Kidney tubule cell (primary cell): ENCODE measurements around the gene TMEM117.
"Not testable (repeated sequence)": the region's sequence is repeated elsewhere in the genome, so short reads cannot be mapped to it uniquely, and the experiment has no call there.

Experiments
- DNase-seq: peaks from one replicate; pipeline ENCODE4 v3.0.0-alpha.2; 2018; ENCODE audit warnings: low spot score

Gene TMEM117

DNA sequence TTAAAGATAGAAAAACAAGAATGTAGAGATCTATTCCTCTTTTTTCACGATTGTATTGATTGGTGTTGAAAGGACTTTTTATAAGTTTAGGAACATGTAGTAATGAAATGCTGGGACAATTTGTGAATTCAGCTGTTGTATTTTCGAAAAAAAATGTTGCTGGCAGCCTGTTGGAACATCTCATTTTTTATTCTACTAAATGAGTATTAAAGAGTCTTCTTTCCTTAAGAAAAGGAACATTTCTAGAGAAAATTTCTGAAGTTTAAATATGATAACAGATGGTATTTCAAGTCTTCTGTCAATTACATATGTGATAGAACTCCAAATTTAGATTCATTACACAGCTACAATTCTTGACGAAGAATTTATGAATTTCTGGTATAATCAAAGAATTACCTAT is 189.6 kb downstream of the TMEM117 start:
- DNase-seq = no peak

DNA sequence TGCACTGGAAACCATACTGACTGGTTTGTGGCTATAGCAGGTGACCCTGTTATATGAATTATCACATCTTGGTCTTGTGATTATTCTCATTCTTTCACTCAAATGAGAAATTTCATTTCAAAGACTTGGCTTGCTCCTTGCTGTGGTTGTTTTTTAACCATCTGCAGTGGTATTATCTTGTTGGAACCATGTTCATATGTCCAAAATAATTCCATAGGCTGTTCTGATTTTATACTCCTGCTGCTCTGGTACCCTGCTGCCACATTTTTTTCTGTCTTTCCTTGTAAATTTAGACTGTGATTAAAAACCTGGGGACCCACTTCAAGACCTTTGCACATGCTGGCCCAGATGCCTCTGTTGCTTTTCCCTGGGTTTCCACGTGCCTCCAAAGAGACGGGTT is 190.2 kb downstream of the TMEM117 start:
- no peak for DNase-seq

DNA sequence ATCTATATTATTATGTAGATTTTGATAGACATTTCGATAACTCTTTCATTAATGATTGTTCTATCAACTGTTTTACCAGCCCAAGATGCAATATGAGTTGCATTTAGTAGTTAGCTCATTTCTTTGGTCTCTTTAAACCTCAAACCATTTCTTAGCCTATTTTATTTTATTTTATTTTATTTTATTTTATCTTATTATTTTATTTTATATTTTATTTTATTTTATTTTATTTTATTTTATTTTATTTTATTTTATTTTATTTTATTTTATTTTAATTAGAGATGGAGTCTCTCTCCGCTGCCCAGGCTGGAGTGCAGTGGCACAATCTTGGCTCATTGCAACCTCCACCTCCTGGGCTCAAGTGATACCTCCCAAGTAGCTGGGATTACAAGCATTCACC is 191.0 kb downstream of the TMEM117 start:
- DNase-seq = not testable (repeated sequence)

DNA sequence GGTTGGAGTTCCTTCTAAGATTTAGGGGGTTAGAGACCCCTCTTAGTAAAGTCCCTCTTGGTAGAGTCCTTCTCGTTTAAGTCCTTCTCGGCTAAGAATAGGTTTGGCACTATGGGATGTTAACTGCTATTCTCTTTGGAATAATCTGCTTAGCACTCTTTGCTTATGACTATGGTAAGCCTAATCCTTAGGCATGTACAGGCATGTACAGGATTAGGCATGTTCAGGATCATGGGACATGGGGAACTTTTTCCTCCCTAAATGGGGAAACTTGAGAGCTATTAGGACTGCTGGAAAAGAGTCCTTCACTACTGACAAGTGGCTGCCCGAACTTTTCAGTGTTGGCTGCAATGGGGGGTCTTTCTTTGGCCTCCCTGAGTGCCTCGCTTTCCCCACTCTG is 193.3 kb downstream of the TMEM117 start:
- no peak for DNase-seq

DNA sequence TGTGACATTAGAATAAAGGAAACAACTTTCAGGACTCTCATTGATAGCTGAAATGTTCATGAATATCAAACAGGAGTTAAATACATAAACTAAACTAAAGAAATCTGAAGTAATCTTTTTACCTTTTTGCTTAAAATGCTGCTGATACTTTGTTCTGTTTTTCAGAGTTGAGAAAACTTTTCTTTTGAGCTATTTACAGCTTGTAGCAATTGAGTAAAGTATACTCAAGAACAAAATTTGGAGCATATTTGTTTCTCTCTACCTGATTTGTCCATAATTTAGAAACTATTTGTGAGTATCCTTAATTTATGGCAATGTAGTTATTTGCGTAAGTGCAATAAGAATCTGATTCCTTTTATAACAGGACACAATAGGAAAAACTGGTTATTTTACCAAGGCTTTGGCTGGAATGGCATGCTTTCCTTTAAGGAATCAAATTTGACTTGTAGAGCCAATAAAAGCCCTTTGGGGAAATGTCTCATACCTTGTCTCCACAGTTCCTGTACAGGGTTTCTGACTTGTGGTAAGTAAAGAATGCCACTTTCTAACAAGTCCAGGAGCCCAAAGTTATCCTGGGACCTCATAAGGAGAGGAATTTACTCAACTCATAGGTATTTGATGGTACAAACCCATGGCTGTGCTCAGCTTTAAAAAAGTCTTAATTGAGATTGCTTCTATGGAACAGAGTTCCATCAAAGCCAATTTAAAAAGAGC is 195.7 kb downstream of the TMEM117 start:
- DNase-seq = no peak

DNA sequence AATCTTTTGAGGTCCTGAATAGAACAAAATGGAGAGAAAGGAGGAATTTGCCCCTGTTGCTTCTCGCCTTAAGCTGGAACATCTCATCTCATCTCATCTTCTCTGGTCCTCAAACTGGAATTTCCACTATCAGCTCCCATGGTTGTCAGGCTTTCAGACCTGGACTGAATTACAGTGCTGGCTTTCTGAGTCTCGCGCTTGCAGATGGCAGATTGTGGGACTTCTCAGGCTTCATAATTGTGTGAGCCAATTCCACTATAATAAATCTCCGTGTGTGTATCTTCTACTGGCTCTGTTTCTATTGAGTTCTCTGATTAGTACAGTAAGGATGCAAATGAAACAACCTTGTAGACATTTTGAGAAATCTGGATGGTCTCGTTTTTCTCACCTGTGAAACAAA is 199.0 kb downstream of the TMEM117 start:
- DNase-seq = no peak

DNA sequence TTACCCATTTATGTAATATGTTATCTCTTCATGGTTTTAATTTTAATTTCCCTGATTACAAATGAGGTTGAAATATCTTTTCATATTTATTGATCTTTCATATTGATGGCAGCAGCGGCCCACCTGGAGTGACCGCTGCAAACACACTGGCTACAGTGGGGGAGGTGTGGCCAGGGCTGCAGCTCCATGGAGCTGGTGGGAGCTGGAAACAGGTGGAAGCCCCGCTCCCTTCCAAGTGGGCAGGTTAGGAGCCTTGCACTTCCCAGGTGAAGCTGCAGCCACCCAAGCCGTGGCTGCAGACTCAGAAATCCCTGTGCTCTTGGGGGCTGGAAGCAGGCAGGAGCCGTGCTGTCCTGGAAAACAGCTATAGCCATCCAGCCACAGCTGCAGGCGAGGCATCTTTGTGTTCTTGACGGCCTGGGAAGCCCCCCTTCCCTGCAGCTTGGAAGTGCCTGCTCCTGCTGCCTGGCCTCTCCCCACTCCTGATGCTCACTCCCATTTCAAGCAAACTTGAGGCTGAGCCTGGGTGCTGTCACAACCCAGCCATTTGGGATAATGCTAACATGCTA is 201.1 kb downstream of the TMEM117 start:
- no peak for DNase-seq

DNA sequence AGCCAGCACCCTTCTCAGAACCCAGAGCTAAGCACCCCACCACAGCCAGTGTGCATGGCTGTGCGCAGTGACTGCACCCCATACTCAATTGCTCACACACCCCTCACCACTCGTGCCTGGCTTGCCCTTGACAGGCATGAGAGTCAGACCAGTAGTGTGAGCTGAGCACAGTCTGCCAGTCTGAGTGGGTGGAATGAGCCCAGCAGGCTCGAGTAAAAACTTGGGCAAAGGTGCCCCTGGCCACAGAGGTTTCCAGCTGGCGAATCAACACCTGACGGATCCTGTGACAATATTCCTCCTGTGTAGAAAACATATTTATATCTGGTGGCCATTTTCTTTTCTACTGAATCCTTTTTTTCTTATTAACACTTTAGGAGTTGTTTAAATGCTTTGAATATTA is 202.5 kb downstream of the TMEM117 start:
- no peak for DNase-seq

DNA sequence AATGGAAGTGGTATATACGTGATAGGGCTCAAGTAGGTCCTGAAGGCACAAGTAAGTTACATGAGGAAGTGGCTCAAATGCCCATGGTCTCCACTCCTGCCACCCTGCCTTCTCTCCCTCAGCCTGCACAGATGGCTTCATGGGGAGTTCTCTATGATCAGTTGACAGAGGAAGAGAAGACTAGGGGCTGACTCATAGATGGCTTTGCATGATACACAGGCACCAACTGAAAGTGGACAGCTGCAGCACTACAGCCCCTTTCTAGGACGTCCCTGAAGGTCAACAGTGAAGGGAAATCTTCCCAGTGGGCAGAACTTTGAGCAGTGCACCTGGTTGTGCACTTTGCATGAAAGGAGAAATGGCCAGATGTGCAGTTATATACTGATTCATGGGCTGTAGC is 208.6 kb downstream of the TMEM117 start:
- not testable (repeated sequence) for DNase-seq

DNA sequence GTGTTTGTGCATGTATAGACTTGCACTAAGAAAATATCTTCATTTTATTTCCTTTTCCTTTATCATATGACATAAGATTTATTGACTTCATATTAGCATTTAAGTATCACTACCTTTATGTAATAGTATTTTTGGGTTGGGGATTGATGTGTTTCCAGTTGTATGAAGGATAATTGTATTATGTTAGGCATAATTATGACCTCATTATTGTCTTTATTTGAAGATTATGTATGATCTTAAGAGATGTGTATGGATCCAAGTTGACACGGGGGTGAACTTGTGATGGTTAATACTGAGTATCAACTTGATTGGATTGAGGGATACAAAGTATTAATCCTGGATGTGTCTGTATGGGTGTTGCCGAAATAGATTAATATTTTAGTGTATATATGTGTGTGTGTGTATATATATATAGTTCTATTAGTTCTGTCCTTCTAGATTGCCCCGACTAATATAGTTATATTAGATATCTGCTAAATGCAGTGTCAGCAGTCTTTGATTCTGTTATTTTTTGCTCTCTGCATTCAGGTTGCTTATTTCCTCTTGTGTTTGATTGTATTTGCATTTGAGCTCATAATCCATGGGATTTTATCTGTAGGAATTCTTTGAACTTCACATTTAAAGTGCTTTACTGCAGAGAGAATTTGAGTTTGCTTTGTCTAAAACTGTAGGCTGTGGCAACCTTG is 211.0 kb downstream of the TMEM117 start:
- no peak for DNase-seq

DNA sequence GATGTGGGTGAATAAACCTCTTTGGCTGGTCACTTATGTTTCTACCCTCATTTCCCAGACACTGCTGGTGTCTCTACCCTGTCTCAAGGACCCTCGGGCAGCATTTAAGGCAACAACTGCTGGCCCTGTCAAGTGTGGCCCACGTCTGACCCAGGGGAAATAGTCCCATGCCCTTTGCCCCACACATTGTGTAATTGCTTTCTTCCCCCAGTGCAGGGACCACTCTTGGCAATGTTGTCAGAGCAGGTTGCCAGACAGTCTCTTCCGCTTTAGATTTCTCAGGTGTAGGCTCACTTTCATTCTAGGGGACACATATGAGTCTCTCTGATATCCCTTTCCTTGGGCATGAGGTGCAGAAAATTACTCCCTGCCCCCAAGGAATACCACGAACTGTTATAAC is 216.7 kb downstream of the TMEM117 start:
- DNase-seq = no peak

DNA sequence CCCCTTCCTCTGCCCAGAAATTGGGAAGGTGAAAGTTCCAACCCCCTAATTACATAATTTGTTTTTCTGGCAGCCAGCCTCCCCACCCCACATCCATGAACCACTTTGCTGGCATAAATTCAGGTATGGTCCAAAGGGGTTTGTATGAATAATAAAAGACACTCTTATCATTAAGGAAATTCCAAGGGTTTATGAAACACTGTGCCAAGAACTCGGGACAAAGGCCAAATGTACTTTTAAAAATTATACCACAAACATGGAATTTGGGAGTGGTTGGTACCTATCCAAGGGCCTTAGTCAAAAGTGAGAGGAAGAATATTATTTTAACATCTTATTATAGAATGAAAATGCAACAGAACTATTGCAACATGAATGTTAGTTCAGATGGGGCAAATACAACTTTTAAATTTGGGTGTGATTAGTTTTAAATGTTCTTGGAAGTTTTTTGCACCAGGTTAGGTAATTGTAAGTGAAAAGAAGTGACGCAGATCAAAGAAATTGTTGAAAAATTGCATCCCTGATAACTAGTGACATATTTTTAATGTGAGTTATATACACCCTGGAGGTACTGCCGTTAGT is 217.8 kb downstream of the TMEM117 start:
- no peak for DNase-seq

DNA sequence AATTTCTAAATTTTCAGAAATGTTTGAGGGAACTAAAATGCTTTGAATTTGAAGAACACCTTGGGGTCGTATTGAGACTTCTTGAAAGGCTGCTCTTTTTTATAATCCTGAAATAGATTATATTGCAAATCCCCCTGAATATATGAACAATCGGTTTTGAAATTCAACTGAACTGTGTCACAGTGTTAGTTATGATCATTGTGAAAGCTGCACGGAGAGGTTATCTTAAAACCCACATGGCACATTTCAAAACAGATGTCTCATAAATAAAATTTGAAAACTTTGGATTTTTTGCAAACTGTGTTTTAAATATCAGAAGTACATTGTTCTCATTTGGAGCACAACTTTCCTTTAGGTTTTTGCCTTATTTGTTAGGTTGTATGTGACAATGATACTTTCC is 218.4 kb downstream of the TMEM117 start:
- DNase-seq = no peak

DNA sequence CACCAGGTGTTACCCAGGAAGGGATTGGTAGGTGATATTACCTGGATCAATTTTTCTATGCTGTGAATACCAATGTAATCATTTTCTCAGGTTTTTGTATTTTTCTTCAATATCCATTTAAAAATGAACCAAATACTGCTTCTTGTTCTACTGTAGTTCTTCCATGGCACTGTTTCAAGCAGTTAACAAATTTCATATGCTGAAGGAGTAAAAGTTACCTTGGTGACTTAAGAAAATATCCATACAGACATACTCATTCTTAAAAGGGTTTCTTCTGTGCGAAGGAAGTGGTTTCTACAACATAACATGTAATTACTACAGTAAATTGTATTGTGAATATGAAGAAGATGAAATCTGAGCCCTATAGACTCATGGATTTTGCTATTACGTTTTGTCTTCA is 222.5 kb downstream of the TMEM117 start:
- no peak for DNase-seq

DNA sequence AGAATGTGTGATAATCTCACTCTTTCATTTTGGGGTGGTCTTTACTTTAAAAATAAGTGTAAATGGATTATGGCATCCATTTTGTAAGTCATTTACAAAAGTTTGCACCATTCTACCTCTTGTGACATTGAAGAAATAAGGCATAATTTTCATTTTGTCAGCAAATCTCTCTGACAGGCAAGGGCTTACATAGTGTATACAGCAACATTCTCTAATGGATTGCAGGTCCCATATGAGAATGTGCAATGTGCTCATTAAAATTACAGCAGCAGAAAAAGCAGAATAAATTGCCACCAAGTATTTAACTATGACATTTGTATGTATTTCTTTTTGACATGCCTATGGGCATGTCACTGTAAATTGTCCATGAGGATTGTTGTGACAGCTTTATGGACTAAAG is 223.6 kb downstream of the TMEM117 start:
- no peak for DNase-seq

DNA sequence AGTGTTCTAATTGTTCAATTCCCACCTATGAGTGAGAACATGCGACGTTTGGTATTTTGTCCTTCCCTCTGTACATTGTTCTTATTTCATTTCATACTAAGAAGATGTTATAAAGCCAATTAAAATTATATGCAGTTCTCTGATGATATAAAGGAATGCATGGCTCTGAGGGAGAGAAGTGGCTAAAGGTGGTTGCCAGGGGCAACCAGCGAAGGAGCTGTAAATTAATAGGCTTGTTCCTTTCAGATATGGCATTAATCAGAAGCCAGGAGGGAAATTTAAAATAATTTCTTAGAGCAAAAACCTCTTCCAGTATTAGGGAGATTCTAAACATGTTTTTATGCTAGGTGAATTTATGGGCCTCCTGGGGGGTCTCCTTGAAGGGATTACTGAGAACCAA is 227.8 kb downstream of the TMEM117 start:
- DNase-seq = no peak

DNA sequence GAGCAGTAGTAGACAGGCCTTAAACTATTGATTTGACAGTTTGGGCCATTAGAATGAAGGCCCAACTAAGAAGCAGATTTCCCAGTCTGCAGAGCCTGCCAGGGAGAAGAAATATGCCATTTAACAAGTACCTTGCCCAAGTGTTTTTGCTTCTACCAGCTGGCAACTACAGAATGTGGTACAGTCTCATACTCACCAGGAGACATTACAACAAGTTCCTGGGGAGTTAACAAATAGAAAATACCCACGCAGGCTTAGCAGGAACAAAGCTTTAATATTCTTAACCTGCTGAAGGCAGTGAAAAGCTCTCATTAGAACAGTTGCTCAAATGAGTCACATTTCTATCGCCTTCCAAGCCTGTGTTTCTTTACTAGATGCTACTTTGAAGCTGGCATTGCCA is 241.0 kb downstream of the TMEM117 start:
- DNase-seq = peak; percentile 3

DNA sequence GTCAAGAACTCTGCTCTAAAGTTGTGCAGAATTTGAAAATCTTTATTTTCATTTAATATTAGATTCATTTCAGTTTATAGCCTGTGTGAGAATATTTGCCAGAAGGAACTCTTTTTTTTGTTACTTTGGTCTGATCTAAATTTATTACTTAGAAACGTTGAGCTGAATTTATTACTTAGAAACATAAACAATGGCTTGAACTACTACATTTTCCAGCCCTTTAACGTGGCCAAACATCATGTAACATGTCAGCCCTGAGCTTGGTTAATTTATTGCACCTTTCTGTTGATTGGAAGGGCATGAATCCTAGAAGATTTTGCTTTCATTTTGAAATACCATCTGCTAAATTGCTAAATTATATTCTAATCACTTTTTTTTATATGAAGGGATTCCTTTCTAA is 241.4 kb downstream of the TMEM117 start:
- DNase-seq = no peak

DNA sequence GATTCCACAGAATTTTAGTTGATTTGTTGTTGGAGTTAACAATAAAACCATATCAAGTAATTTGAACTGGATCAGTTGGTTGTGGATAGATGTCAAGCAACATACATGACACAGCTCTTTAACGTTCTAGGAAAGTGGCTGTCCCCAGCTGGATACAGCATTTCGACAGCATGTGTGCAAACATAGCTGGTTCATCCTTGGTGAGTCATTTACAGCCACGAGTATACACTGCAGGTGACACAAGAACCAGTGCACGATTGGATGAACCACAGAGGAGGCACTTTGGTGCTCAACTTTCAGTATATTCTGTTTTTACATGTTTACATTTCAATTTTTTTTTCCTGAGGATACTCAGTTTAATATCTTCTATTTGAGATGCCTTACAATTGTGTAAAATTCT is 242.4 kb downstream of the TMEM117 start:
- no peak for DNase-seq

DNA sequence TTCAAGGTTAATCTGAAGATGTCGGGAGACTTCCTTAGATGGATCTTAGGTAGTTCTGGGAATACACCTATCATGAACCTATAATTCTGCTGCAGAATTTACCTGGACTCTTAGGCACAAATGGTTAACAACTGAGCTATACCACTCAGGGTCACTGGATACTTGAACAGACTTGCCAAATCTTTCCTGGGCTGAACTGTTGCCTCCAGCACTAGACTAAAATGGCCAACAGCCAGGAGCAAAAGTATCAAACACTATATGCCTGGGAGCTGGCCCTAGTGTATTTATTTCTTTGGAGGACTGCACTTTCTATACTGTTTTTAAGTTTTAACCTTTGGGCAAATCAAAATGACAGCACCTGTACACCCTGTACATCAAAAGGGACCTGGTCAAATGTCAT is 252.8 kb downstream of the TMEM117 start:
- no peak for DNase-seq

DNA sequence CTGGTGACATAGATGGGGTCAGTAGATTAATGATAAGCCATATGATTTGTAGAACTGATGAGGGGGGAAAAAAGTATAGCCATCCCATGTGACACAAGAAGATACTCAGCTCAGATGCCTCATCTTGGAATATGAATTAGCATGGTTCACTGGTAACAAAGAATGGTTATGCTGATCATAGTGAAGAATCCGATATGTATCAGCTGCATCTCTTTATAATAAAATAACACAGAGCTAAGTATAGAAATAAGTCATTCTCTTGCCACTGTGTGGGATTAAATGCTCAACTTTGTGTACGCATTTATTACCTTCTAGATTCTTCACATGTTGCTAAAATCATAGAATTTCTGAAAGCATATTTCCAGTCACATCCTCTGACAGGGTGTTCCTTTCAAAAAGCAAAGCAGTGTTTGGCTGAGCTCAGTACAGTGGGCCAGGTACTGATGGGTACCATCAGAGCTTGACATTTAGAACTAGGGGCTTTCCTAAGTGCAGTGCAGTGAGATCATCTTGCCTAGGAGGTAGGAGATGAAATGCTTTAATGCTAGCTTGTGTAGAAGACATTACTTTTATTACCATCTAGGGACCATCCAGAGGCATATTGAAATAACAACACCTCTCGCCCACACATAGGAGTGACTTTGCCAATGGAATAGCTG is 256.2 kb downstream of the TMEM117 start:
- DNase-seq = no peak

DNA sequence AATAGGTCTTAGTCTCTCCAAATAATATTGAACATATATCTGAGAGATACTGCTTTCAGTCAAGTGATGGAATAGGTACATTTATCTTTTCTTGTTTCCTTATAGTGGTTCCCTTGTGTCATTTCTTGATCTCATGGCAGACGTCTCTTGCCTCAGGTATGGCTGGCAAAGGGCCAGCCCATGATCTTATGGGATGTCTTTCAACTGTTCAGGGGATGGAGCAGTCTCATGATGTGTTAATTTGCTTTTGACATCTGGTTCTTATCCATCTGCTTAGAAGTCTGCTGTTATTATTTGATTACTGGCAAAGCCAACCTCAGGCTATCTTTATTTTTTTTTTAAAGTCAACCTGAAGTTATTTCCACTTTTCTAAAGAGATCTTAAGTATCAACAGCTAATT is 262.9 kb downstream of the TMEM117 start:
- DNase-seq = no peak

DNA sequence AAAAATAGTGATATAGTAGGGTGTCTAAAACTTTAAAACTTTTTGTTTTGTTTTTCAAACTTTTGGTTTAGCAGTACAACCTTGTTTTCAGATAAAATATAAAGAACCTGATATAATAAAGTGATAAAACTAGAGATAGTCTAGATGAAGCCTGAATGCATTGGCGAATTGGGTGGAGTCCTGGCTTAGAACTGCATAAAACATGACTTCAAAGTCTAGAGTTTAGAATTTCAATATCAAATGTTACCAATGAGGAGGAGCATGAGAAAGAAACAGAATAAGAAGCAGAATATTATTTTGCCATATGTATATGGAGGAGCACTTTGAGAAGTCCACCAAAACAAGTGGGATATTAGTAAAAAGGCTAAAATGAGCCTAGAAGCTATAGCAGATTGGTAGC is 263.6 kb downstream of the TMEM117 start:
- DNase-seq = no peak
